H1 (cell line): ENCODE data around the gene ASPG.

Experiments
- ATF3 ChIP-seq: IDR thresholded peaks from 2 replicates; pipeline ENCODE4 v1.6.1; 2011; ENCODE audit warnings: low read depth, mild to moderate bottlenecking, low read length; ENCODE audit not compliant: insufficient read depth
- CTCF ChIP-seq, 3 experiments: IDR thresholded peaks; 1 replicate in 2 of 3; 2 replicates in 1 of 3; pipeline versions ENCODE4 v1.5.1 to v1.6.1; 2011; ENCODE audit warnings: low read length in 3 of 3, mild to moderate bottlenecking in 3 of 3, inconsistent platforms in 2 of 3, low read depth in 1 of 3, moderate library complexity in 1 of 3; ENCODE audit not compliant: insufficient read depth in 1 of 3; ENCODE audit errors: control extremely low read depth in 1 of 3
- EP300 ChIP-seq, 2 experiments: IDR thresholded peaks; 1 replicate in 1 of 2; 2 replicates in 1 of 2; pipeline ENCODE4 v1.6.1; 2011 to 2012; ENCODE audit warnings: low read depth in 2 of 2, low read length in 2 of 2, mild to moderate bottlenecking in 2 of 2, borderline replicate concordance in 1 of 2, inconsistent platforms in 1 of 2, moderate library complexity in 1 of 2
- POLR2A ChIP-seq, 2 experiments: IDR thresholded peaks; 1 replicate in 1 of 2; 2 replicates in 1 of 2; pipeline ENCODE4 v1.6.1; 2011; ENCODE audit warnings: low read depth in 2 of 2, low read length in 2 of 2, mild to moderate bottlenecking in 2 of 2; ENCODE audit errors: control extremely low read depth in 1 of 2
- RAD21 ChIP-seq, 2 experiments: IDR thresholded peaks in 1 of 2; conservative IDR thresholded peaks in 1 of 2; 2 replicates each; pipeline ENCODE4 v1.6.1; 2011; ENCODE audit warnings: low read depth in 2 of 2, low read length in 2 of 2, improper control_type of control experiment in 1 of 2, inconsistent platforms in 1 of 2, mild to moderate bottlenecking in 1 of 2, moderate library complexity in 1 of 2
- RFX5 ChIP-seq: IDR thresholded peaks from 2 replicates; pipeline ENCODE4 v1.6.1; 2011; ENCODE audit warnings: low read depth, low read length, improper control_type of control experiment, borderline replicate concordance
- RXRA ChIP-seq: IDR thresholded peaks from 2 replicates; pipeline ENCODE4 v1.6.1; 2011; ENCODE audit warnings: low read depth, mild to moderate bottlenecking, low read length, moderate library complexity; ENCODE audit not compliant: insufficient read depth
- SIX5 ChIP-seq: IDR thresholded peaks from 2 replicates; pipeline ENCODE4 v1.6.1; 2011; ENCODE audit warnings: mild to moderate bottlenecking, low read depth, low read length
- SP1 ChIP-seq: IDR thresholded peaks from 2 replicates; pipeline ENCODE4 v1.6.1; 2011; ENCODE audit warnings: low read depth, low read length
- TAF1 ChIP-seq: IDR thresholded peaks from 2 replicates; pipeline ENCODE4 v1.6.1; 2011; ENCODE audit warnings: mild to moderate bottlenecking, low read depth, low read length
- ZNF274 ChIP-seq: IDR thresholded peaks from 2 replicates; pipeline ENCODE4 v1.7.0; 2012; ENCODE audit warnings: low read length, borderline replicate concordance; ENCODE audit errors: extremely low read depth

GRCh38 chr14:104036212-104036611 is 49.3 kb upstream of the ASPG start:
- TF ChIP-seq TAF1 (no peak), CTCF (IDR thresholded peaks at IDR 0.05; ENCODE audit: control extremely low read depth in 1 of 3, insufficient read depth in 1 of 3, low read depth in 1 of 3, low read length in 3 of 3) (no peak), ZNF274 (no peak), RAD21 (IDR thresholded peaks at IDR 0.05 in 1 of 2, conservative IDR thresholded peaks at IDR 0.05 in 1 of 2; ENCODE audit: low read depth in 2 of 2, low read length in 2 of 2) (no peak), SP1 (no peak), ATF3 (no peak), SIX5 (no peak), EP300 (IDR thresholded peaks at IDR 0.05; ENCODE audit: borderline replicate concordance in 1 of 2, low read depth in 2 of 2, low read length in 2 of 2) (no peak), RFX5 (no peak), POLR2A (IDR thresholded peaks at IDR 0.05; ENCODE audit: control extremely low read depth in 1 of 2, low read depth in 2 of 2, low read length in 2 of 2) (no peak), RXRA (no peak)
